ENCODE data around the gene ST6GALNAC5. TPM values are rescaled to one million over a fixed set of nuclear protein-coding genes. Genes with fewer than 3 reads are reported as not detected.

ST6GALNAC5 gene
- total and polyA plus RNA-seq, 2 donors (not counting 3 experiments of a cell fraction or from before 2014, with no cell fraction given) = not detected

GRCh38 chr1:77047978-77048614 lies 180.8 kb downstream of the ST6GALNAC5 start:
- intact Hi-C loops (cut with micrococcal nuclease) = no loop called here
- Histone ChIP-seq H3K4me2 (ENCODE audit: insufficient read depth, low read length) (no peak overlapping the region), H4K20me1 (replicated peaks; ENCODE audit: control insufficient read depth, extremely low read depth, insufficient read depth, low read length) (peaks cover 3% of the 10 kb centered on the region), H3K27me3 (ENCODE audit: control insufficient read depth in 2 of 2, insufficient read depth in 2 of 2, low read length in 2 of 2) (no peaks in the 10 kb centered on the region), H3K27ac (ENCODE audit: insufficient read depth, low read depth, low read length) (no peak overlapping the region), H3K79me2 (ENCODE audit: control insufficient read depth, insufficient read depth, low read length) (no peaks in the 10 kb centered on the region), H3K9me1 (replicated peaks; ENCODE audit: control insufficient read depth, extremely low read depth, insufficient read depth, low read length) (no peaks in the 10 kb centered on the region), H2AFZ (ENCODE audit: low read depth, low read length) (no peak overlapping the region), H3K4me1 (ENCODE audit: control insufficient read depth, extremely low read depth, insufficient read depth, low read length) (no peaks in the 10 kb centered on the region), H3K4me3 (replicated peaks in 1 of 3; ENCODE audit: insufficient read depth in 1 of 3, low read depth in 1 of 3, low read length in 3 of 3) (no peak overlapping the region), H3K9ac (replicated peaks; ENCODE audit: extremely low read depth, insufficient read depth, low read length) (no peak overlapping the region), H3K9me3 (replicated peaks; ENCODE audit: control insufficient read depth, insufficient read depth, low read length) (no peaks in the 10 kb centered on the region), H3K36me3 (ENCODE audit: control insufficient read depth in 2 of 2, extremely low read depth in 1 of 2, insufficient read depth in 2 of 2, low read length in 2 of 2) (no peaks in the 10 kb centered on the region)
- ChIA-PET POLR2A (no interaction called here), CTCF (interaction anchor here (1.3 kb wide), 1 partner anchor 23 kb away, joined by 3 read pairs; no protein-coding TSS in a partner anchor)
- FAIRE-seq = no peak
- TF ChIP-seq MYC (IDR thresholded peaks at IDR 0.05; ENCODE audit: low read depth, low read length) (no peak), EZH2 (IDR thresholded peaks at IDR 0.05; ENCODE audit: borderline replicate concordance, low read depth, low read length, severe bottlenecking) (no peak), FOS (IDR thresholded peaks at IDR 0.05; ENCODE audit: borderline replicate concordance, insufficient read depth, low read length) (no peak), POLR2AphosphoS5 (IDR thresholded peaks at IDR 0.05; ENCODE audit: insufficient read depth, low read depth, low read length) (no peak), POLR2A (IDR thresholded peaks at IDR 0.05; ENCODE audit: low read depth, low read length) (no peak), JUN (IDR thresholded peaks at IDR 0.05; ENCODE audit: borderline replicate concordance, insufficient read depth, insufficient read length, low read depth) (no peak), GATA2 (IDR thresholded peaks at IDR 0.05; ENCODE audit: insufficient read depth, insufficient read length, low read depth, low read length) (no peak), MAX (IDR thresholded peaks at IDR 0.05; ENCODE audit: insufficient read depth, insufficient read length) (no peak)
- TF ChIP-seq, protein P1, sequence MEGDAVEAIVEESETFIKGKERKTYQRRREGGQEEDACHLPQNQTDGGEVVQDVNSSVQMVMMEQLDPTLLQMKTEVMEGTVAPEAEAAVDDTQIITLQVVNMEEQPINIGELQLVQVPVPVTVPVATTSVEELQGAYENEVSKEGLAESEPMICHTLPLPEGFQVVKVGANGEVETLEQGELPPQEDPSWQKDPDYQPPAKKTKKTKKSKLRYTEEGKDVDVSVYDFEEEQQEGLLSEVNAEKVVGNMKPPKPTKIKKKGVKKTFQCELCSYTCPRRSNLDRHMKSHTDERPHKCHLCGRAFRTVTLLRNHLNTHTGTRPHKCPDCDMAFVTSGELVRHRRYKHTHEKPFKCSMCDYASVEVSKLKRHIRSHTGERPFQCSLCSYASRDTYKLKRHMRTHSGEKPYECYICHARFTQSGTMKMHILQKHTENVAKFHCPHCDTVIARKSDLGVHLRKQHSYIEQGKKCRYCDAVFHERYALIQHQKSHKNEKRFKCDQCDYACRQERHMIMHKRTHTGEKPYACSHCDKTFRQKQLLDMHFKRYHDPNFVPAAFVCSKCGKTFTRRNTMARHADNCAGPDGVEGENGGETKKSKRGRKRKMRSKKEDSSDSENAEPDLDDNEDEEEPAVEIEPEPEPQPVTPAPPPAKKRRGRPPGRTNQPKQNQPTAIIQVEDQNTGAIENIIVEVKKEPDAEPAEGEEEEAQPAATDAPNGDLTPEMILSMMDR (IDR thresholded peaks at IDR 0.05; ENCODE audit: extremely low read depth in 1 of 2, insufficient read depth in 1 of 2, low read depth in 1 of 2, low read length in 2 of 2) = no peak
- no TSS peak for BruUV-seq (replicated peaks)
- dilution Hi-C loops (cut with MboI; ENCODE audit: extremely low pct_ligation_motif_present, low sequenced_read_pairs) = no loop called here
- no peak for DNase-seq (ENCODE audit: low read depth, low spot score)

All from endothelial cell of umbilical vein (primary cell).